Measurements from ENCODE around the gene KDM2B. TPM values are rescaled to one million over a fixed set of nuclear protein-coding genes. Genes with fewer than 3 reads are reported as not detected.
A peak's percentile ranks its signal among the peaks of the same experiment; 100 is the strongest.
"Not testable (repeated sequence)": the region's sequence is repeated elsewhere in the genome, so short reads cannot be mapped to it uniquely, and the experiment has no call there.

Gene KDM2B
- total RNA-seq, 1 experiment from 2014 or later = 15.5 TPM

DNA sequence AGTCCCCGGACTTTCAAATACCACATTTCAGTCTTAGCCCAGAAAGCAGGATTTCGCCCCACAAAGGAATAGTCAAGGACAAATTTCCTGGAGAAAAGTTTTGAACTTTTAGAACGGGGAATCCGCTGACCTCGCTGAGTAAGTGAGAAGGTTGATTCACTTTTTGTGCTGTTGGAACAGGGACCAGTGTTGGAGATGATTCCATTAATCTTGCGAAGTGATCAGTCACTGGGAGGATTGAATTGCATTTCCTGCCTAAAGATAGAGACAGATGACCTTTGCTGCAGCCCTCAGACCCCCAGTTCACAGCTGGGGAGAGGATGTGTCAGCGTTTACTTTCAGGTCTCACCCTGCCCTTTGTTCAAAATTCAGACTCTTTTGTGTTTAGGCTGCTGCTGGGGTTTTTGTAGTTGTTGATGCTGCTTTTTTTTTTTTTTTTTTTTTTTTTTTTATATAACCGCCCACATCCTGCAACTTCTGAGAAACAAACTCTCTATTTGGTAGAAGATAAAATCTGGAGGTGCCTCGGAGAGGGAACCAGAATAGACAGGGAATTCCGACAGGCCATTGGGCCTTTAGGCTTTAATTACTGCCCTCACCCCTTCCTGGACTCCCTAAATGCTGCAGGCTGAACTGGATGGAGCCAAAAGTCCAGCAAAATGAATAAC lies 9.8 kb upstream of the KDM2B start:
- ChIA-PET POLR2A (interaction anchor here (1.2 kb wide), 1 partner anchor 10 kb away, joined by 3 read pairs; the partner anchor contains the start of gene KDM2B), CTCF (interaction anchor here (0.6 to 1.1 kb wide), 2 partner anchors 19 to 33 kb away, joined by 3 to 4 read pairs; no protein-coding TSS in a partner anchor)
- no TSS peak for BruUV-seq (replicated peaks)
- TF ChIP-seq, protein P1, sequence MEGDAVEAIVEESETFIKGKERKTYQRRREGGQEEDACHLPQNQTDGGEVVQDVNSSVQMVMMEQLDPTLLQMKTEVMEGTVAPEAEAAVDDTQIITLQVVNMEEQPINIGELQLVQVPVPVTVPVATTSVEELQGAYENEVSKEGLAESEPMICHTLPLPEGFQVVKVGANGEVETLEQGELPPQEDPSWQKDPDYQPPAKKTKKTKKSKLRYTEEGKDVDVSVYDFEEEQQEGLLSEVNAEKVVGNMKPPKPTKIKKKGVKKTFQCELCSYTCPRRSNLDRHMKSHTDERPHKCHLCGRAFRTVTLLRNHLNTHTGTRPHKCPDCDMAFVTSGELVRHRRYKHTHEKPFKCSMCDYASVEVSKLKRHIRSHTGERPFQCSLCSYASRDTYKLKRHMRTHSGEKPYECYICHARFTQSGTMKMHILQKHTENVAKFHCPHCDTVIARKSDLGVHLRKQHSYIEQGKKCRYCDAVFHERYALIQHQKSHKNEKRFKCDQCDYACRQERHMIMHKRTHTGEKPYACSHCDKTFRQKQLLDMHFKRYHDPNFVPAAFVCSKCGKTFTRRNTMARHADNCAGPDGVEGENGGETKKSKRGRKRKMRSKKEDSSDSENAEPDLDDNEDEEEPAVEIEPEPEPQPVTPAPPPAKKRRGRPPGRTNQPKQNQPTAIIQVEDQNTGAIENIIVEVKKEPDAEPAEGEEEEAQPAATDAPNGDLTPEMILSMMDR (IDR thresholded peaks at IDR 0.05; ENCODE audit: unreplicated experiment) = no peak
- Mint-ChIP-seq H3K27ac (ENCODE audit: low read depth, unreplicated experiment) (no peak overlapping the region), H3K36me3 (ENCODE audit: insufficient read depth, unreplicated experiment) (peaks cover 7% of the 10 kb centered on the region), H3K4me3 (ENCODE audit: unreplicated experiment) (peak overlapping the region; percentile 60), H3K9me3 (ENCODE audit: unreplicated experiment) (no peaks in the 10 kb centered on the region), H3K4me1 (ENCODE audit: insufficient read depth, unreplicated experiment) (no peaks in the 10 kb centered on the region), H3K27me3 (ENCODE audit: insufficient read depth, unreplicated experiment) (no peaks in the 10 kb centered on the region)
- DNase-seq (ENCODE audit: unreplicated experiment) = no peak
- intact Hi-C loops (cut with micrococcal nuclease) = no loop called here

DNA sequence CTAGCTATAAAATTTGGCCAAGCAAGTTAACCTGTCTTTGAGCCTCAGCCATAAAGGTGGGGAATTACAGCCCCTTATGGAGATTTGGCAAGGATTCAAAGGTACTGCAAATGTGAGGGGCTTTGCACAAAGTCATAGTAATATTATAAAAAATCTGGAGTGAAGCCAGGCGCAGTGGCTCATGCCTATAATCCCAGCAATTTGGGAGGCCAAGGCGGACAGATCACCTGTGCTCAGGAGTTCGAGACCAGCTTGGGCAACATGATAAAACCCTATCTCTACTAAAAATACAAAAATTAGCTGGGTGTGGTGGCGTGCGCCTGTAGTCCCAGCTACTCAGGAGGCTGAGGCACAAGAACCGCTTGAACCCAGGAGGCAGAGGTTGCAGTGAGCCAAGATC lies 4.1 kb upstream of the KDM2B start:
- CTCF ChIA-PET = interaction anchor here (0.6 to 1.1 kb wide), 2 partner anchors 13 to 33 kb away, joined by 3 to 4 read pairs; no protein-coding TSS in a partner anchor
- H3K27ac Mint-ChIP-seq (ENCODE audit: low read depth, unreplicated experiment); H3K36me3 Mint-ChIP-seq (ENCODE audit: insufficient read depth, unreplicated experiment); intact Hi-C loops (cut with micrococcal nuclease); BruUV-seq (replicated peaks); H3K4me1 Mint-ChIP-seq (ENCODE audit: insufficient read depth, unreplicated experiment); POLR2A ChIA-PET; H3K27me3 Mint-ChIP-seq (ENCODE audit: insufficient read depth, unreplicated experiment); DNase-seq (ENCODE audit: unreplicated experiment); H3K9me3 Mint-ChIP-seq (ENCODE audit: unreplicated experiment); H3K4me3 Mint-ChIP-seq (ENCODE audit: unreplicated experiment): not testable (repeated sequence)

DNA sequence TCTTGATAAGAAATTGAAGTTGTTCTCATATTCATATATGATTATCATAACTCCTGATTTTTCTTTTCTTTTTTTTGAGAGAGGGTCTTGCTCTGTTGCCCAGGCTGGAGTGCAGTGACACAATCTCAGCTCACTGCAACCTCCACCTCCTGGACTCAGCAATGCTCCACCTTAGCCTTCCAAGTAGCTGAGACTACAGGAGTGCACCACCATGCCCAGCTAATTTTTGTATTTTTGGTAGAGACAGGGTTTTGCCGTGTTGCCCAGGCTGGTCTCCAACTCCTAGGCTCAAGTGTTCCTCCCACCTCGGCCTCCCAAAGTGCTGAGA lies 2.5 kb upstream of the KDM2B start:
- H3K4me1 Mint-ChIP-seq (ENCODE audit: insufficient read depth, unreplicated experiment); H3K9me3 Mint-ChIP-seq (ENCODE audit: unreplicated experiment); DNase-seq (ENCODE audit: unreplicated experiment); intact Hi-C loops (cut with micrococcal nuclease); H3K4me3 Mint-ChIP-seq (ENCODE audit: unreplicated experiment); H3K27me3 Mint-ChIP-seq (ENCODE audit: insufficient read depth, unreplicated experiment); H3K27ac Mint-ChIP-seq (ENCODE audit: low read depth, unreplicated experiment); H3K36me3 Mint-ChIP-seq (ENCODE audit: insufficient read depth, unreplicated experiment); BruUV-seq (replicated peaks): not testable (repeated sequence)
- ChIA-PET CTCF (interaction anchor here (0.6 to 0.8 kb wide), 2 partner anchors 81 to 99 kb away, joined by 3 to 5 read pairs; no protein-coding TSS in a partner anchor), POLR2A (interaction anchor here (0.7 kb wide), 1 partner anchor 1146 kb away, joined by 3 read pairs; no protein-coding TSS in a partner anchor)

DNA sequence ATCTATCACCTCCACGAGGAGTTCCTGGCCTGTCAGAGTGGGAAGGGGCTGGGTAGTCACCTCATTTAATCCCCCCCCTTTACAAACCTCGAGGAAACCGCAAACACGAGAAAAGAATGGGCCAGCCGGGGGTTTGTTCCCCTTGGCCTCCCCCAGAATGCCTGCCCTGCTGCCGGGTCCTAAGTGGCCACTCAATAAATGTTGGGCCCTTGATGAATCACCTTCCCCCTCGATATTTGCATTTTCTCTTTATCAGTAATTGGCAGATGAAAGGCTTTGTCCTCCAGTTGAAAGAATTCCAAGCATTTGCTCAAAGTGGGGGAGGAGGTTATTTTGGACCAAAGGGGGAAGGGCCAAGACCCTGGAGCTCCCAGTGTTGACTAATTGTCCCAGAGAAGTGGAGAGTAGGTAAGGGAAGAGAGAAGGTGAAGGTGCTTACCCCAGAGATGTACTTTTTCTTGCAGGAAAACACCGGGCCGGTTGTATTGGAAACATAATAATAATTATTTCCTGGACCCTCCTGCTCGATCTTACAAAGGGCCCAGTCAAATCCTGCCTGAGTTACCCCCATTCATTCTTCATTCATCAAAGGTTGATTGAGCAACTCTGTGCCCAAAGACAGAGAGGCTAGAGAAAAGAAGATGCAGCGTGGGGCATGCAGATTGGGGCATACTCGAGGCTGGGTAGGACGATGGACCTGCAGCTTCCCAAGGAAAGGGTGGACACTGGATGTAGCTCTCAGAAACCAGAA lies 1.9 kb upstream of the KDM2B start:
- H3K27ac Mint-ChIP-seq (ENCODE audit: low read depth, unreplicated experiment) = no peak overlapping the region
- H3K4me1 Mint-ChIP-seq (ENCODE audit: insufficient read depth, unreplicated experiment) = no peaks in the 10 kb centered on the region
- TF ChIP-seq, protein P1 (IDR thresholded peaks at IDR 0.05; ENCODE audit: unreplicated experiment) = no peak
- POLR2A ChIA-PET = interaction anchor here (0.6 to 0.7 kb wide), 2 partner anchors 18 to 1145 kb away, joined by 3 read pairs; no protein-coding TSS in a partner anchor
- BruUV-seq (replicated peaks) = no TSS peak
- CTCF ChIA-PET = interaction anchor here (0.6 to 1.2 kb wide), 4 partner anchors 31 to 138 kb away, joined by 3 to 5 read pairs (median 4); no protein-coding TSS in a partner anchor
- H3K9me3 Mint-ChIP-seq (ENCODE audit: unreplicated experiment) = no peaks in the 10 kb centered on the region
- no peak overlapping the region for H3K4me3 Mint-ChIP-seq (ENCODE audit: unreplicated experiment)
- intact Hi-C loops (cut with micrococcal nuclease) = no loop called here
- no peaks in the 10 kb centered on the region for H3K27me3 Mint-ChIP-seq (ENCODE audit: insufficient read depth, unreplicated experiment)
- DNase-seq (ENCODE audit: unreplicated experiment) = no peak
- H3K36me3 Mint-ChIP-seq (ENCODE audit: insufficient read depth, unreplicated experiment) = no peaks in the 10 kb centered on the region
